ENCODE measurements around the gene RAB8B. TPM values are rescaled to one million over a fixed set of nuclear protein-coding genes. Genes with fewer than 3 reads are reported as not detected.

Gene RAB8B
- polyA plus RNA-seq, 3 donors, result 22.0 to 77.3 (median 58.9) TPM

GRCh38 chr15:63195569-63196015 lies 6.2 kb downstream of the RAB8B start:
- H3K4me2 ChIP-seq (replicated peaks; ENCODE audit: extremely low read depth, low read length, poor library complexity, severe bottlenecking), result peak overlapping the region; percentile 76
- no peaks in the 10 kb centered on the region for H3K9me3 Mint-ChIP-seq
- peak overlapping the region in 1 of 3 experiments; percentile 47 for H3K4me3 ChIP-seq (replicated peaks in 1 of 3; ENCODE audit: low read depth in 2 of 3, low read length in 3 of 3)

GRCh38 chr15:63196842-63197241 lies 7.4 kb downstream of the RAB8B start:
- no peak overlapping the region for H3K4me3 ChIP-seq (replicated peaks in 1 of 3; ENCODE audit: low read depth in 2 of 3, low read length in 3 of 3)
- Mint-ChIP-seq H3K27me3 (ENCODE audit: low read depth in 3 of 3) (no peaks in the 10 kb centered on the region), H3K27ac (peak overlapping the region in 2 of 7 donors; percentile 26 to 41), H3K9me3 (no peaks in the 10 kb centered on the region), H3K4me1 (peaks cover 85% of the 10 kb centered on the region), H3K4me3 (no peak overlapping the region), H3K36me3 (peaks cover 27 to 37% of the 10 kb centered on the region in 2 donors)
- H3K27ac ChIP-seq (ENCODE audit: low read depth in 1 of 2, low read length in 2 of 2), result peak overlapping the region in 1 of 2 donors; percentile 75
- peaks cover 5 to 10% of the 10 kb centered on the region in 2 donors for H3K36me3 ChIP-seq (replicated peaks in 1 of 2; ENCODE audit: control insufficient read depth in 1 of 2, insufficient read depth in 2 of 2, low read length in 2 of 2)
- H3K9me3 ChIP-seq (replicated peaks in 1 of 2; ENCODE audit: control insufficient read depth in 1 of 2, insufficient read depth in 1 of 2, low read length in 2 of 2), result no peaks in the 10 kb centered on the region
- intact Hi-C loops (cut with micrococcal nuclease), result loop anchor here in 1 of 2 donors (10.0 kb wide), 1 partner anchor 308 kb away; the partner anchor contains the start of gene USP3
- no peak overlapping the region for H2AFZ ChIP-seq (ENCODE audit: insufficient read depth, low read depth, low read length, poor library complexity, severe bottlenecking)
- H3K27me3 ChIP-seq (ENCODE audit: control insufficient read depth in 2 of 2, insufficient read depth in 2 of 2, low read length in 2 of 2), result no peaks in the 10 kb centered on the region
- peaks cover 100% of the 10 kb centered on the region for H3K79me2 ChIP-seq (ENCODE audit: insufficient read depth, low read length)
- no CpG with 5 or more reads among the region's 1 CpG for WGBS (ENCODE audit: insufficient coverage)
- H3K4me1 ChIP-seq (ENCODE audit: control insufficient read depth in 1 of 2, insufficient read depth in 2 of 2, low read length in 2 of 2), result peaks cover 64 to 73% of the 10 kb centered on the region in 2 donors
- no peak overlapping the region for H3K9ac ChIP-seq (ENCODE audit: insufficient read depth, low read length, poor library complexity, severe bottlenecking)
- H4K20me1 ChIP-seq (ENCODE audit: insufficient read depth, low read length), result peaks cover 99% of the 10 kb centered on the region
- TF ChIP-seq CTCF (IDR thresholded peaks at IDR 0.05), result no peak
- no peak for DNase-seq
- H3K4me2 ChIP-seq (replicated peaks; ENCODE audit: extremely low read depth, low read length, poor library complexity, severe bottlenecking), result no peak overlapping the region

More at GRCh38 chr15:63195569-63196015, 6.2 kb downstream of the RAB8B start:
- WGBS (ENCODE audit: insufficient coverage), result 30% methylated on average over 3 of the region's 3 CpGs
- Mint-ChIP-seq H3K36me3 (peaks cover 17 to 26% of the 10 kb centered on the region in 2 donors), H3K4me1 (peaks cover 87% of the 10 kb centered on the region), H3K27me3 (ENCODE audit: low read depth in 3 of 3) (no peaks in the 10 kb centered on the region), H3K27ac (peak overlapping the region; percentile 67 to 86 (median 79)), H3K4me3 (peak overlapping the region in 1 of 2 donors; percentile 52)
- Histone ChIP-seq H2AFZ (ENCODE audit: insufficient read depth, low read depth, low read length, poor library complexity, severe bottlenecking) (no peak overlapping the region), H3K4me1 (ENCODE audit: control insufficient read depth in 1 of 2, insufficient read depth in 2 of 2, low read length in 2 of 2) (peaks cover 72 to 77% of the 10 kb centered on the region in 2 donors), H3K27ac (ENCODE audit: low read depth in 1 of 2, low read length in 2 of 2) (peak overlapping the region; percentile 29 to 75), H3K36me3 (replicated peaks in 1 of 2; ENCODE audit: control insufficient read depth in 1 of 2, insufficient read depth in 2 of 2, low read length in 2 of 2) (peaks cover 5 to 9% of the 10 kb centered on the region in 2 donors), H4K20me1 (ENCODE audit: insufficient read depth, low read length) (peaks cover 96% of the 10 kb centered on the region), H3K27me3 (ENCODE audit: control insufficient read depth in 2 of 2, insufficient read depth in 2 of 2, low read length in 2 of 2) (no peaks in the 10 kb centered on the region), H3K9me3 (replicated peaks in 1 of 2; ENCODE audit: control insufficient read depth in 1 of 2, insufficient read depth in 1 of 2, low read length in 2 of 2) (no peaks in the 10 kb centered on the region), H3K9ac (ENCODE audit: insufficient read depth, low read length, poor library complexity, severe bottlenecking) (no peak overlapping the region), H3K79me2 (ENCODE audit: insufficient read depth, low read length) (peaks cover 100% of the 10 kb centered on the region)
- TF ChIP-seq CTCF (IDR thresholded peaks at IDR 0.05), result no peak
- peak; percentile 28 to 58 (median 47) for DNase-seq
- intact Hi-C loops (cut with micrococcal nuclease), result loop anchor here in 1 of 2 donors (10.0 kb wide), 1 partner anchor 309 kb away; the partner anchor contains the start of gene USP3
